Measurements from ENCODE around the gene GPR146. TPM values are rescaled to one million over a fixed set of nuclear protein-coding genes. Genes with fewer than 3 reads are reported as not detected.

Gene GPR146
- total and polyA plus RNA-seq, 9 of the 15 experiments (the other 6 are each of a cell fraction or from before 2014, with no cell fraction given) = 0.22 to 3.6 (median 0.64) TPM; not detected in 2

GRCh38 chr7:1043552-1044188, 676 bp upstream of the GPR146 start (continued):
- 0 out of 6 replicates have a peak, but pooled peaks of 1 of the 3 experiments have one; percentile 1 for TF ChIP-seq CTCF (IDR thresholded peaks at IDR 0.05 in 2 of 3, conservative IDR thresholded peaks at IDR 0.05 in 1 of 3; ENCODE audit: insufficient read depth in 2 of 3, low read depth in 1 of 3, low read length in 3 of 3)
- TF ChIP-seq NR2C1 (IDR thresholded peaks at IDR 0.05) = 0 out of 2 replicates have a peak, but pooled peaks have one; percentile 18
- no peak for TF ChIP-seq NR2C1 (tag; IDR thresholded peaks at IDR 0.05)
- no peak for TF ChIP-seq ZNF79 (CRISPR knock-in tag; IDR thresholded peaks at IDR 0.05; ENCODE audit: low read depth)
- TF ChIP-seq RNF219 (CRISPR knock-in tag; IDR thresholded peaks at IDR 0.05) = no peak
- no peak for TF ChIP-seq ZNF778 (CRISPR knock-in tag; IDR thresholded peaks at IDR 0.05)
- TF ChIP-seq RBFOX2 (IDR thresholded peaks at IDR 0.05; ENCODE audit: low read depth, low read length) = no peak
- no peak for TF ChIP-seq ZFP91 (CRISPR knock-in tag; IDR thresholded peaks at IDR 0.05)
- TF ChIP-seq CHD2 (IDR thresholded peaks at IDR 0.05; ENCODE audit: low read depth, low read length) = no peak
- TF ChIP-seq HINFP (tag; conservative IDR thresholded peaks at IDR 0.05; ENCODE audit: low read depth) = no peak
- TF ChIP-seq ZNF644 (tag; IDR thresholded peaks at IDR 0.05; ENCODE audit: low read depth) = no peak
- peak; percentile 81 for TF ChIP-seq ELF1 (tag; IDR thresholded peaks at IDR 0.05)
- TF ChIP-seq RCOR1 (IDR thresholded peaks at IDR 0.05; ENCODE audit: borderline replicate concordance in 1 of 2, low read depth in 2 of 2, low read length in 2 of 2) = no peak
- 0 out of 2 replicates have a peak, but pooled peaks have one; percentile 13 for TF ChIP-seq ZNF12 (CRISPR knock-in tag; IDR thresholded peaks at IDR 0.05)
- peak; percentile 48 to 60 for TF ChIP-seq AFF1 (IDR thresholded peaks at IDR 0.05; ENCODE audit: low read depth in 1 of 2, partially characterized antibody in 2 of 2)
- no peak for TF ChIP-seq L3MBTL2 (IDR thresholded peaks at IDR 0.05)
